Measurements from ENCODE around the gene ZNF821.
"Not testable (repeated sequence)": the region's sequence is repeated elsewhere in the genome, so short reads cannot be mapped to it uniquely, and the experiment has no call there.

The ZNF821 gene

DNA sequence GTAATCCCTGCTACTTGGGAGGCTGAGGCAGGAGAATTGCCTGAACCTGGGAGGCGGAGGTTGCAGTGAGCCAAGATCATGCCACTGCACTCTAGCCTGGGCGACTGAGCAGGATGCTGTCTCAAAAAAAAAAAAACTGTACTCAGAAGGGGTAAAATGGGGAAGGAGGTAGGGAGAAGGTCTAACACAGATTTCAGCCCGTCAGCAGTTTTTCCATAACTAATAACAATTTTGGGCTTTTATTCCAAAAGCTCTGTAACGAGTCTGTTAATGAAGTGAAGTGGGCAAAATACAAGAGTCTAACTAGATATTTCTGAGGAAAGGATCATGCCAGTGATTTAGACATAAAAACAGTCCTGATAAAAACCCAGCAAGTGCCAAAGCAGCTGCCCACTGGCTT, 10.8 kb downstream of the ZNF821 start:
- Histone ChIP-seq H3K4me3 (ENCODE audit: low read length) (no peak overlapping the region), H3K36me3 (ENCODE audit: control insufficient read depth, low read length) (0 out of 2 replicates have a peak, but pooled peaks cover 2% of the 10 kb centered on the region), H3K9me3 (ENCODE audit: control insufficient read depth, insufficient read depth, low read length) (no peaks in the 10 kb centered on the region), H3K4me2 (ENCODE audit: low read length) (no peak overlapping the region), H3K79me2 (ENCODE audit: control insufficient read depth, low read length) (no peaks in the 10 kb centered on the region), H3F3A (ENCODE audit: control insufficient read depth, insufficient read depth) (no peaks in the 10 kb centered on the region), H3K9me2 (replicated peaks; ENCODE audit: control insufficient read depth, low read length) (no peaks in the 10 kb centered on the region), H3K27ac (ENCODE audit: low read depth, low read length) (no peak overlapping the region), H3K4me1 (ENCODE audit: control insufficient read depth, low read length) (no peaks in the 10 kb centered on the region), H4K20me1 (ENCODE audit: control insufficient read depth, insufficient read depth, low read depth, low read length) (no peaks in the 10 kb centered on the region), H3K27me3 (ENCODE audit: control insufficient read depth, low read length) (no peaks in the 10 kb centered on the region)
- TF ChIP-seq, protein P1, sequence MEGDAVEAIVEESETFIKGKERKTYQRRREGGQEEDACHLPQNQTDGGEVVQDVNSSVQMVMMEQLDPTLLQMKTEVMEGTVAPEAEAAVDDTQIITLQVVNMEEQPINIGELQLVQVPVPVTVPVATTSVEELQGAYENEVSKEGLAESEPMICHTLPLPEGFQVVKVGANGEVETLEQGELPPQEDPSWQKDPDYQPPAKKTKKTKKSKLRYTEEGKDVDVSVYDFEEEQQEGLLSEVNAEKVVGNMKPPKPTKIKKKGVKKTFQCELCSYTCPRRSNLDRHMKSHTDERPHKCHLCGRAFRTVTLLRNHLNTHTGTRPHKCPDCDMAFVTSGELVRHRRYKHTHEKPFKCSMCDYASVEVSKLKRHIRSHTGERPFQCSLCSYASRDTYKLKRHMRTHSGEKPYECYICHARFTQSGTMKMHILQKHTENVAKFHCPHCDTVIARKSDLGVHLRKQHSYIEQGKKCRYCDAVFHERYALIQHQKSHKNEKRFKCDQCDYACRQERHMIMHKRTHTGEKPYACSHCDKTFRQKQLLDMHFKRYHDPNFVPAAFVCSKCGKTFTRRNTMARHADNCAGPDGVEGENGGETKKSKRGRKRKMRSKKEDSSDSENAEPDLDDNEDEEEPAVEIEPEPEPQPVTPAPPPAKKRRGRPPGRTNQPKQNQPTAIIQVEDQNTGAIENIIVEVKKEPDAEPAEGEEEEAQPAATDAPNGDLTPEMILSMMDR (IDR thresholded peaks at IDR 0.05; ENCODE audit: low read depth, low read length, poor library complexity, severe bottlenecking) = no peak
- TF ChIP-seq EZH2phosphoT487 (IDR thresholded peaks at IDR 0.05; ENCODE audit: borderline replicate concordance, low read length) = no peak

- H4K20me1 ChIP-seq (ENCODE audit: control insufficient read depth, insufficient read depth, low read depth, low read length) = no peaks in the 10 kb centered on the region
- H3K36me3 ChIP-seq (ENCODE audit: control insufficient read depth, low read length) = peaks cover 2% of the 10 kb centered on the region; the same call in 1 of the 2 replicates
- no peaks in the 10 kb centered on the region for H3K9me2 ChIP-seq (replicated peaks; ENCODE audit: control insufficient read depth, low read length)
- H3K27me3 ChIP-seq (ENCODE audit: control insufficient read depth, low read length) = no peaks in the 10 kb centered on the region
- H3F3A ChIP-seq (ENCODE audit: control insufficient read depth, insufficient read depth) = no peaks in the 10 kb centered on the region
- no peak for TF ChIP-seq EZH2phosphoT487 (IDR thresholded peaks at IDR 0.05; ENCODE audit: borderline replicate concordance, low read length)
- H3K4me2 ChIP-seq (ENCODE audit: low read length) = no peak overlapping the region
- H3K4me3 ChIP-seq (ENCODE audit: low read length) = no peak overlapping the region
- no peaks in the 10 kb centered on the region for H3K9me3 ChIP-seq (ENCODE audit: control insufficient read depth, insufficient read depth, low read length)
- H3K4me1 ChIP-seq (ENCODE audit: control insufficient read depth, low read length) = no peaks in the 10 kb centered on the region
- H3K79me2 ChIP-seq (ENCODE audit: control insufficient read depth, low read length) = no peaks in the 10 kb centered on the region
- H3K27ac ChIP-seq (ENCODE audit: low read depth, low read length) = no peak overlapping the region
Observed at GRCh38 chr16:71870818-71871217, 13.2 kb downstream of the ZNF821 start.

- no peaks in the 10 kb centered on the region for H3F3A ChIP-seq (ENCODE audit: control insufficient read depth, insufficient read depth)
- peaks cover 5% of the 10 kb centered on the region; the same call in 1 of the 2 replicates for H3K36me3 ChIP-seq (ENCODE audit: control insufficient read depth, low read length)
- no peak overlapping the region for H3K4me3 ChIP-seq (ENCODE audit: low read length)
- no peaks in the 10 kb centered on the region for H3K27me3 ChIP-seq (ENCODE audit: control insufficient read depth, low read length)
- H3K4me2 ChIP-seq (ENCODE audit: low read length) = no peak overlapping the region
- no peaks in the 10 kb centered on the region for H3K9me3 ChIP-seq (ENCODE audit: control insufficient read depth, insufficient read depth, low read length)
- H3K4me1 ChIP-seq (ENCODE audit: control insufficient read depth, low read length) = no peaks in the 10 kb centered on the region
- TF ChIP-seq, protein P1 (IDR thresholded peaks at IDR 0.05; ENCODE audit: low read depth, low read length, poor library complexity, severe bottlenecking) = no peak
- no peak for TF ChIP-seq EZH2phosphoT487 (IDR thresholded peaks at IDR 0.05; ENCODE audit: borderline replicate concordance, low read length)
- no peak overlapping the region for H3K27ac ChIP-seq (ENCODE audit: low read depth, low read length)
- H3K9me2 ChIP-seq (replicated peaks; ENCODE audit: control insufficient read depth, low read length) = no peaks in the 10 kb centered on the region
- H4K20me1 ChIP-seq (ENCODE audit: control insufficient read depth, insufficient read depth, low read depth, low read length) = no peaks in the 10 kb centered on the region
- no peaks in the 10 kb centered on the region for H3K79me2 ChIP-seq (ENCODE audit: control insufficient read depth, low read length)
Observed at GRCh38 chr16:71869089-71869488, 14.9 kb downstream of the ZNF821 start.

DNA sequence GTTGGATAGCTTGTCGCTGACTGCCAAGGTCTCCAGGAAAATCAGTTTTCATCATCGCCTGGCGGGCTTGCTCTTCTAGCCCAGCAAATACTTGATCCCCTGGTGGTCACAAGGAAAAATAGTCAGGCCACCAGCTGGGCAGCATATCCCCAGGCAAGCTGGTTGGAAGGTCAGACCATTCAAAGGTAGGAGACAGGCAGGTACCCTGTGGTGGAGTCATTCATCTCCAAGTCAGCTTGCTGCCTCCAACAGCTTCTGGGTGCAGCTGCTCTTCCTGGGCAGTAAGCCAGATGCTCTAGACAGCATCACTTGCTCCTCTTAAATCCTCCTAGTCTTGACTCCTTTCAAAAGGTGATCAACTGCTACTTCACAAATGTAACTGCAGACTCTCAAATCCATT, 16.0 kb downstream of the ZNF821 start:
- no peak overlapping the region for H3K4me2 ChIP-seq (ENCODE audit: low read length)
- no peaks in the 10 kb centered on the region for H3K9me3 ChIP-seq (ENCODE audit: control insufficient read depth, insufficient read depth, low read length)
- peaks cover 8% of the 10 kb centered on the region; the same call in 1 of the 2 replicates for H3K36me3 ChIP-seq (ENCODE audit: control insufficient read depth, low read length)
- H3K4me3 ChIP-seq (ENCODE audit: low read length) = no peak overlapping the region
- H4K20me1 ChIP-seq (ENCODE audit: control insufficient read depth, insufficient read depth, low read depth, low read length) = no peaks in the 10 kb centered on the region
- no peaks in the 10 kb centered on the region for H3K27me3 ChIP-seq (ENCODE audit: control insufficient read depth, low read length)
- TF ChIP-seq, protein P1 (IDR thresholded peaks at IDR 0.05; ENCODE audit: low read depth, low read length, poor library complexity, severe bottlenecking) = no peak
- no peak for TF ChIP-seq EZH2phosphoT487 (IDR thresholded peaks at IDR 0.05; ENCODE audit: borderline replicate concordance, low read length)
- H3F3A ChIP-seq (ENCODE audit: control insufficient read depth, insufficient read depth) = no peaks in the 10 kb centered on the region
- H3K9me2 ChIP-seq (replicated peaks; ENCODE audit: control insufficient read depth, low read length) = no peaks in the 10 kb centered on the region
- no peaks in the 10 kb centered on the region for H3K79me2 ChIP-seq (ENCODE audit: control insufficient read depth, low read length)
- no peak overlapping the region for H3K27ac ChIP-seq (ENCODE audit: low read depth, low read length)
- no peaks in the 10 kb centered on the region for H3K4me1 ChIP-seq (ENCODE audit: control insufficient read depth, low read length)

DNA sequence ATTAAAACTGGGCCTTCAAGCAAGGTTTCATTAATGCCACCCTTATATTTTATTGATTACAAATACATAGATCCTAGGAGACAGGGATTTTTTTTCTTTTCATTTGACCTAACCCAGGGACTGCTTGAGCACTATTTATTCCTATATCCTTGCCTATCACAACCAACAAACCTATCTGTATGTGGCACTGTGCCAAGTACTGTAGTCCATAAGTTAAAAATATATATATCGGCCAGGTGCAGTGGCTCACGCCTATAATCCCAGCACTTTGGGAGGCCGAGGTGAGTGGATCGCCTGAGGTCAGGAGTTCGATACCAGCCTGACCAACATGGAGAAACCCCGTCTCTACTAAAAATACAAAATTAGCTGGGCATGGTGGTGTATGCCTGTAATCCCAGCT, 16.8 kb downstream of the ZNF821 start:
- not testable (repeated sequence) for H3K9me3 ChIP-seq (ENCODE audit: control insufficient read depth, insufficient read depth, low read length); H3K4me2 ChIP-seq (ENCODE audit: low read length); H3K36me3 ChIP-seq (ENCODE audit: control insufficient read depth, low read length); H3K27ac ChIP-seq (ENCODE audit: low read depth, low read length); H3F3A ChIP-seq (ENCODE audit: control insufficient read depth, insufficient read depth); H3K4me3 ChIP-seq (ENCODE audit: low read length); H3K4me1 ChIP-seq (ENCODE audit: control insufficient read depth, low read length); H3K27me3 ChIP-seq (ENCODE audit: control insufficient read depth, low read length); H3K9me2 ChIP-seq (replicated peaks; ENCODE audit: control insufficient read depth, low read length); H3K79me2 ChIP-seq (ENCODE audit: control insufficient read depth, low read length); H4K20me1 ChIP-seq (ENCODE audit: control insufficient read depth, insufficient read depth, low read depth, low read length)

Data from DOHH2 (cell line).